ENCODE measurements around the gene SLC22A7.

Gene SLC22A7

GRCh38 chr6:43282636-43283513, 15.2 kb upstream of the SLC22A7 start:
- DNase-seq: no peak

- DNase-seq: no peak
Measured at GRCh38 chr6:43283514-43283901, 14.6 kb upstream of the SLC22A7 start.

GRCh38 chr6:43283905-43284304, 14.2 kb upstream of the SLC22A7 start:
- no peak for DNase-seq

- no peak for DNase-seq
Measured at GRCh38 chr6:43284991-43285781, 12.9 kb upstream of the SLC22A7 start.

GRCh38 chr6:43285832-43286231, 12.2 kb upstream of the SLC22A7 start:
- DNase-seq: no peak

GRCh38 chr6:43286456-43286979, 11.5 kb upstream of the SLC22A7 start:
- DNase-seq: no peak

- DNase-seq: peak in 12 of 56 donors; percentile 8 to 52 (median 20)
Measured at GRCh38 chr6:43286980-43287716, 10.9 kb upstream of the SLC22A7 start.

- no peak for DNase-seq
Measured at GRCh38 chr6:43287717-43288679, 10.1 kb upstream of the SLC22A7 start.

- no peak for DNase-seq
Measured at GRCh38 chr6:43290339-43290904, 7.6 kb upstream of the SLC22A7 start.

GRCh38 chr6:43290905-43291355, 7.1 kb upstream of the SLC22A7 start:
- DNase-seq: no peak

- DNase-seq: no peak
Measured at GRCh38 chr6:43291708-43292107, 6.4 kb upstream of the SLC22A7 start.

- DNase-seq: no peak
Measured at GRCh38 chr6:43292341-43292740, 5.7 kb upstream of the SLC22A7 start.

GRCh38 chr6:43292763-43293318, 5.2 kb upstream of the SLC22A7 start:
- DNase-seq: no peak

GRCh38 chr6:43293698-43294097, 4.4 kb upstream of the SLC22A7 start:
- no peak for DNase-seq

- DNase-seq: no peak
Measured at GRCh38 chr6:43294536-43294935, 3.5 kb upstream of the SLC22A7 start.

- no peak for DNase-seq
Measured at GRCh38 chr6:43295456-43295855, 2.6 kb upstream of the SLC22A7 start.

GRCh38 chr6:43296780-43297497, 1.1 kb upstream of the SLC22A7 start:
- DNase-seq: no peak

GRCh38 chr6:43298565-43299337, 691 bp downstream of the SLC22A7 start:
- no peak for DNase-seq
